GM19239 (cell line): Measurements from ENCODE around the gene ABCB11.
"Not testable (repeated sequence)": the region's sequence is repeated elsewhere in the genome, so short reads cannot be mapped to it uniquely, and the experiment has no call there.

Source experiments
- DNase-seq: peaks from one replicate; pipeline ENCODE4 v3.0.0; 2011; ENCODE audit warnings: low spot score; ENCODE audit not compliant: insufficient read length
- FAIRE-seq: peaks from 2 replicates; lab custom pipeline; 2011; peaks lifted over from hg19 to GRCh38; lab: Jason Lieb, UNC

The ABCB11 gene

DNA sequence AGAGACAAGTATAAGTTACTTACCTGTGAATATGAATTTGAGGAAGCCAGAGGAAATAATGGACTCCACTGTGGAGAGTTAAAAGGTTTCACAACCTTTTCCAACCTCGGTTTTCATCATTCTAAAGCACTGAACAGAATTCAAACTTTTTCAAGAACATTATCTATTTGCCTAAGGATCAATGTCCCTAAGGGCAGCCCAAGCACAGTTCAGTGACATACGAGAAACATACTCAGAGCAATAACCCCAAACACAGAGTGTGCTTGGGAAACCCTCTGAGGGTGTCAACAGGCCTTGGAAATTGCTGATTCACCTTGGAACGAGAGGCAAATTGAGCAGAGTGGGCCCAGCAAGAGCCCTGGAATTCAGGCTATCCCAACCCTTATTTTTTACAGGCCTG lies at the start of gene ABCB11:
Gene ABCB11 (minus strand): TSS at position 123 of the 400 bp plus-strand sequence. CDS start 13,199 bp downstream, outside the sequence.
- FAIRE-seq (no peak), DNase-seq (no peak)

DNA sequence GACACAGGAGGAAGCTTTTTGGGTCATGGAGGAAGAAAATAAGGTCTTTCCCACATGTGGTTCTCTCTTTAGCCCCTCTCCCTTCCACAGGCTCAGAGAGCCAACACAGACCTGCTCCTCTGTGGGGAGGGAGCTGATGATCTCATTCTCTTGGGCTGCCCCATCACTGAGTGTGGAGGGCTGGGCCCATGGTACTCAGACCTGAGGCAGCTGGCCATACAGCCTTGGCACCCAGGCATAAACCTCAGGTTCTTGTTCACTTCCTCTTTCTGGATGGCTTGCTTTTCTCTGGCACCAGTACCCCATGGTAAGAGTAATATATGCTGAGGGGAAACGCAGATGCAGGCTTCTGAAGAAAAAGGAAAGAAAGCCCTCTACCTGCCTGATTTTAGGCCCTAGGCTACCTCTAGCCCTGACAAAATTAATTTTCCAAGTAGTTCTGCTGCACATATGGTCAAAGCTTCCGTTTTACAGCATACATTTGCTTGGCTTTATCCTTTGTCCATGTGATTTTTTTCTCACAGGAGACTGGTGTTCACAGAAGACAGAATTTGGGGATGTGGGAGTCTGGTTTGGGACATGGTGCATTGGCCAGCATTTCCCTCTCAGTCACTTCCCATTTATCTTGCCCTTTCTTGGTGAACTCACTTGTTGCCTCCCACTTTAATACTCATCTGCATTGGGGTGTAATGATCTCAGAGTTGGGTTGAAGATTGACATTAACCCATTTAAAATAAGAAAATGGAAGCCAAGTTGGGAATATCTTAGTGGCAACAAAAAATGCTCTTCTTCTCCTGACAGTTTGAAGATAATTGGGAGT lies 49.3 kb upstream of the ABCB11 start:
- peak; percentile 21 for DNase-seq
- peak; percentile 33 for FAIRE-seq

DNA sequence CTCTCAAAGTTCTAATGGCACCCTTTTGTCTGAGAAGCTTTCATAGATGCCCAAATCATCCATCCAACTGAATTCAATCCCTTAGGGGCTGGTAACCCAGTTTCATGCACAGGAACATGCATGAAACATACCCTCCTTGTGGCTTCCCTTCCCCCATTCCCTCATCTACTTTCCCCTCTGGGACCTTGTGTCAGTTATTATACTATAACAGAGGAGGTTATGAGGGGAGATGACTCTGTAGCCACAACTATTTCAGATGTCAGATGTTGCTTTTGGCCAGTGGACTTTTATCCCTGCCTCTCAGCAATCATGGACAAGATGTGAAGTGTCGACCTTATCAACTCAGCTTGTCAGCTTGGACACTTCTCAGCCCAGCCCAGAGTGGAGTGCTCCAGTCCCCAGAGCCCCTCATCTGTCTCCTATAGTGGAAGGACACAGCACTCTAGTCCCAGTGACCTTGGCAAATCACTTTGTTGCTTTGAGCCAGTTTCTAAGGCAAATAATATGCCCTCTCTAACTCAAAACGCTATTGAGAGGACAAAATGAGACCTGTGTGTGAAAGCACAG lies 46.6 kb upstream of the ABCB11 start:
- FAIRE-seq (no peak), DNase-seq (no peak)

DNA sequence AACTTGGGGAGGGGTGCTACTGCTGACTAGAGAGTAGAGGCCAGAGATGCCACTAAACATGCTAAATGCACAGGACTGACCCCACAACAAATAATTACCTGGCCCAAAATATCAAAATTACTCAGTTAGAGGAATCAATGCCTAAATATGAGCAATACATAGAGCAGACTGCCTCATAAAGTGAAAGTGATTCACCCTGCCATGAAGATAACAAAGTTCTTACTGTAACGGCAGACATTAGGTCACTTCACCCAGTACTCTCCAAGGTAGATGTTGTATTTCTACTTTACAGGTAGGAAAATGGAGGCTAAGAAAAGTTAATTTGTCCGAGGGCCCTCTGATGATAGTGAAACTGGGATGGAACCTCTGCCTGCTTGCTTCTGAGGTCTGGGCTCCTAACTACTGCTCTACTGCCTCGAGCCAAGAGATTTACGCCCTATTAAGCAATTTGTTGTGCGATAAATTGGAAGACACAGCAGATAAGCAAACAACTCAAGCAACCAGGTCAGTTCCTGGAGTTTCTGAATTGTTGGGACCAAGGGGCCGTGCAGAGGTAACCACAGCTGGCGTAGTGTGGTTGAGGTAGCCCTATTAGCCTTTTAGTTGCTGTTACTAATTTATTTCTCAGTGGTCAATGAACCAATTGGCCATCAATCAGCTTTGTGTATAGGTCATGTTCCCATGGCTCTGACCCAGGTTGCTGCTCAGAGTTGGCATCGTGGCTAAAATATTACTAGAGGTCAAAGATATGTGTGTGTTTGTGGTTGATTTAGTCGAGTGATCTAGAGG lies 43.0 kb upstream of the ABCB11 start:
- no peak for DNase-seq
- FAIRE-seq: peak; percentile 92

DNA sequence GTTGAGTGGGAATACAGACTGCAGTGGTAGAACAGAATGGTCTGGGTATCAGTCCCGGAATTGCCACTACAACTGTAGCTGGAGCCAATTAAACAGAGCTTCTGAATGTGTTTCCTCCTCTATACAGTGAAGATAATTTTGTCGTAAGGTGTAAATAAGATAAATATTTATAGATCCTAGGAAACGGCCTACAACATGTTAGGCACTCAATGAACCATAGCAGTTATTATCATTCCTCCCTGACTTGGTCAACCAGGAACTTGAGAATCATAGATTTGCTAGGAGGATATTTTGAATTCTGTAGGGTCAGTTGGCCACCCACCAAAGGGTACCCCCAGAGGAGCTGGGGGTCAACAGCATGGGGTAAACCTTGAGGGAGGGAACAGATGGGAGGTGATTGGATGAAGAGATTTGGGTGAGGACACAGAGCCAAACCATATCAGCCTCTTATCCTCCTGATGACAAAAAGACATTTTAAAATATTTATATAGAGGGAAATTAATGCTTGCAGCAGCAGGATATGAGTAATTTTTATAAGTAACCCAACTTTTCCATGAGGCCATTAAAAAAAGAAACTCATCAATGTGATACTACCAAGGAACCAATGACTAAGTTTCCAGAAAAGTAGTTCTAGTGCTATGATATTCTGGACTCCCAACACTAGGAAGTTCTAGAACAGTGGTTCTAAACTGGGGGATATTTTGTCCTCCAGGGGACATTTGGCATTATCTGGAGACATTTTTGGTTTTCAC lies 42.3 kb upstream of the ABCB11 start:
- DNase-seq: no peak
- peak; percentile 8 for FAIRE-seq

DNA sequence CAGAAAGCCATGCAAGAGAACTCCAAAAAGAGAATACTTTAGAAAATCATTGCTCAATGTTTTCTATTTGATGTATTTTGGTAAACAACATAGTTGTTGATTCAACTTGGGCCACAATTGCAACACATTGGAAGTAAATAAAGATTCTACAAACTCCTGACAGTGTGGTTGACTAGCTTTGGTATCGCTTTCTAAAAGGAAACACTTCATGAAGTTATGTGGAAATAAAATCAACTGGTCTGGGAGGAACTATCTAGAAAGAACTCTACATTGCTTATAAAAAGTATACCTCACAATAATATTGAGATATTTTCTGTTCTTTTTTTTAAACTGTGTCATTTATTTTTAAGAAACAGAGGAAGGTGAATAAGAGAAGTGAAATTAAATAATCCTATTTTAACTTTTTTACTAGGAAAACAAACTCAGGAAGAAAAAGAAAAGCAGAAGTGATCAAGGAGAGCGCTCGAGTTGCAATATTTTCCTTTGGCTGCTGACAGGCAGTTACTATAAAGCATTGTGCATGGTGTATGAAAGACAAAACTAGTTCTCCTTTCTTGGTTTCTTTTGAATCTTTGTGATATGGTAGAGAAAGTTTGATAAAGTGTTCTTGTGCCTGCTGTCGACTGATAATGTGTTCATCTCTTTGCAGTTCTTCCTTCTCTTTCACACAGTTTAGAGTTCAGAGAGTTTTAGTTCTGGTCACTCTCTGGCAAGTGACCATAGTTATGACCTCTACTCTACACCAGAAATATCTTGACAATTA lies 41.2 kb upstream of the ABCB11 start:
- peak; percentile 75 for FAIRE-seq
- DNase-seq: no peak

DNA sequence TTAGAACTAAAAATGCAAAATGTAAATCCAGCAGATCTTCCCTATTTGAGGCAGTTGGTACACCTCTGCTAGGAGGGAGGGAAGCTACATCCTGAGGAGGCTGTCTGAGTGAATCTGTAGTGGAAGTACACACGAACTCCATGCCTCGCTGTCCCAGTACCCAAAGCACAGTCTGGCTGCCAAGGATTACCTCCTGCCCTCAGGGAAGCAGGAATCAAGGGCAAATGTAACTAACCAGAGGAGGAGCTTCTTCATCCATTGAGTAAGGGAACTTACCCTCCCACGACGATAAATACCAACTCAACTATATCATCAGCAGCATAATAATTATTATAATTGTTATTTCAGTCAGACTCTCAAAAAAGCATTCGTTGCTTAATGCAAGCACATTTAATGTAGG lies 40.3 kb upstream of the ABCB11 start:
- DNase-seq (no peak), FAIRE-seq (no peak)

DNA sequence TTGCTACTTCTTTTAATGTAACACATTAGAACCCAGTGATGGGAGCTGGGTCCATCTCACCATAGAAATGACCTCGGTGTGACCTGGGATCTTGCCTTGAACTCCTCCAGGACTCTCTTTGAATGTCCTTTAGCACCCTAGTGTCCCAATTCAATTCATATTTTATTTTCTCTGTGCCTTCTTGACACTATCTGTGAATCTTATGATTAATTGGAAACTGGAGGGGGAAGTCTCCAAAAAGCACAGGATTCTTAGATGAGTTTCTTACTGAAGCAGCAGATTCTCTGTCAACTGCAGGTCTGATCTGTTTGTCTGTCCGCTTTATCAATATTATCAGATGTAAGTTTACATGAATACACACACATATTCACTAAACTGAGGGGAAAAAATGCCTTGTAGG lies 38.7 kb upstream of the ABCB11 start:
- FAIRE-seq (no peak), DNase-seq (no peak)

DNA sequence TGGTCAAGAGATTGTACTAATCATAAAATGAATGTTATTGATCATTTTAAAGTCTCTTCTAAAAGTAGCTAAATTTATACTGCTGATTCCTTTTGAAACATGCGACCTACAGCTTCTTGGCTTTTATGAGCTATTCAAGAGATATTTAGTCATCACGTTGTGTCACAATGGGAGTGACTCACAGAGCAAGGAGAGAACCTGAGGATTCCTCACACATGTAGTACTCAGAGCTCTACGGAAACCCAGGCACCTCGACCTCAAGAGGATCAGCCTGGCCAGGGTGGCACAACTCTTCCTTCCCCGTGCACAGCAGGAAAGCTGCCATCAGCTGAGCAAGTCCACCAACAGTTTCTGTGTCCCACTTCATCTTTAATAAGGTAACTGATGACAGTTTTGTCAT lies 38.2 kb upstream of the ABCB11 start, which contains the start of gene DHRS9:
Gene DHRS9 (plus strand): TSS at position 223 of the 400 bp plus-strand sequence. CDS start 12,019 bp downstream, outside the sequence.
- DNase-seq: no peak
- no peak for FAIRE-seq

DNA sequence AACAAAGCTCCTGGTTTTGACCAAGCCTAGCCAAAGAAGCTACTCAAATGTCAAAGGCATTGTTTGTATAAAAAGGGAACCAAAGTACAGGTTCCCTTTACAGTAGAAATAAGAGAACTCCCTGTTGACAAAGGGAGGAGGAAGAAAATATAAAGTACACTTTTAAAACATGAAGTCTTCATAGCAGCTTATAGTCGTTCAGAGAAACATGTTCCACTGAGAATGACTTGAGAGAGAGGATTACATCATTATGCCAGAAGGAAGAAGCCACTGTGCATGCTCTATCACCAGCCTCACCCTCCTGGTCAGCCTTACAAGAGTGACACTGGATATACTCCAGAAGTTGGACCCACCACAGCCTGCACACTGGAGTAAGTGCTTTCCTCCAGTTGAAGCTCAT lies 35.8 kb upstream of the ABCB11 start:
- FAIRE-seq (no peak), DNase-seq (no peak)

DNA sequence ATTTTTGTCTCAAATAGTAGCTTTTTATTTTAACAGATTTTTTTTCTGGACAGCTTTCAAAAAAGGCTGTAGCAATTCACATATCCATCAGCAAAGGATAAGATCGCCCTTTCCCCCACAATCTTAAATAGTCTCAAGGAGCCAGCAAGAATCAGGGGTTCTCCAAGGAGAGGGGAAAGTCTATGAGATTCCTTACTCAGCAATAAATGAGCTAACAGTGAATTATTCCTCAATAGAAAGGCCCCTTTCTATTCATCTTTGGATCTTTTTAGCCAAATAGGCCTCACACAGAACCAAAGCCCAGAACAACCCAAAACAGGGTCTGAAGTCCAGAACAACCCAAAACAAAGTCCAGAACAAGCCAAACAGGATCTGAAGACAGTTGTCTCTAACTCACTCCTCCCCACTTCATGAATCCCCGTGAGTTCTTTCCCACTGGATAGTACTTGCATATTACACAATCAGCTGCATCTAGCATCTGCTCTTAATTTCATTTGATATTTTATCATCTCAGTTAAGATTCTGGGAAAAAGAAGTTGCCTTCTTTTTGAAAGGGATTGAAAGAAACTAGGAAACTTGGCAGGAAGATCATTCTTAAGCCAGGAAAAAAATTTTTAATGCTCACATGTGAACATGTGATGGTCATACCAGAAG lies 34.9 kb upstream of the ABCB11 start:
- DNase-seq (no peak), FAIRE-seq (no peak)

DNA sequence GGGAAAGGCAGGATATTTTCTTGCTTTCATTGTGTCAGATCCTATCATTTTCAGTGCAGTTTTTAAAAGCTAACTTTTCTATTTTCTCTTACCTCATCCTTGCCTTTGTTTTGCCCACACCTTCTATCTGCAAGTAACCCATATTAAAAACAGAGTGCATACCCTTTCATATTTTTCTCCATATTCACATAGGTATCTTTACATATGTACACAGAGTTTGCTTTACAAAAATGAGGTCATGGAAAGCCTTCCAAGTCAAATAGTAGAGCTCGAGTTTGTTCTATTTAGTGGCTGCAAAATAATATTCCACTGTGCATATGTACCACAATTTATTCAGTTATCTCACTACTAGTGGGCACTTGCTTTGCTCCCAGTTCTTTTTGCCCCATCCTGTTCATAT lies 34.3 kb upstream of the ABCB11 start:
- FAIRE-seq (no peak), DNase-seq (no peak)

DNA sequence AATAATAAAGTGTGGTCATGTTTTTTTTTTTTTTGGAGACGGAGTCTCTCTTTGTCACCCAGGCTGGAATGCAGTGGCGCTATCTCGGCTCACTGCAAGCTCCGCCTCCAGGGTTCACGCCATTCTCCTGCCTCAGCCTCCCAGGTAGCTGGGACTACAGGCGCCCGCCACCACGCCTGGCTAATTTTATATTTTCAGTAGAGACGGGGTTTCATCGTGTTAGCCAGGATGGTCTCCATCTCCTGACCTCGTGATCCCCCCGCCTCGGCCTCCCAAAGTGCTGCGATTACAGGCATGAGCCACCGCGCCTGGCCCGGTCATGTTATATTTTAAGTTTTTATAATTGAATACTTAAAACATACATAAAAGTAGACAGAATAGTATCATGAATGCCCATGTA lies 33.1 kb upstream of the ABCB11 start:
- DNase-seq, FAIRE-seq: not testable (repeated sequence)

DNA sequence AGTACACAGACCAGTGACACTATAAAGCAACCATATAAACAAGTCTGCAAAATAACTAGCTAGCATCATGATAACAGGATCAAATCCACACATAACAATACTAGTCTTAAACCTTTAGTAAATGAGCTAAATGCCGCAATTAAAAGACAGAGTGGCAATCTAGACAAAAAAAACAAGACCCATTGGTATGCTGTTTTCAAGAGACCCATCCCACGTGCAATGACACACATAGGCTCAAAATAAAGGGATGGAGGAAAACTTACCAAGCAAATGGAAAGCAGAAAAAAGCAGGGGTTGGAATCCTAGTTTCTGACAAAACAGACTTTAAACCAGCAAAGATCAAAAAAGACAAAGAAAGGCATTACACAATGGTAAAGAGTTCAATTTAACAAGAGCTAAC lies 23.5 kb upstream of the ABCB11 start:
- DNase-seq, FAIRE-seq: not testable (repeated sequence)

DNA sequence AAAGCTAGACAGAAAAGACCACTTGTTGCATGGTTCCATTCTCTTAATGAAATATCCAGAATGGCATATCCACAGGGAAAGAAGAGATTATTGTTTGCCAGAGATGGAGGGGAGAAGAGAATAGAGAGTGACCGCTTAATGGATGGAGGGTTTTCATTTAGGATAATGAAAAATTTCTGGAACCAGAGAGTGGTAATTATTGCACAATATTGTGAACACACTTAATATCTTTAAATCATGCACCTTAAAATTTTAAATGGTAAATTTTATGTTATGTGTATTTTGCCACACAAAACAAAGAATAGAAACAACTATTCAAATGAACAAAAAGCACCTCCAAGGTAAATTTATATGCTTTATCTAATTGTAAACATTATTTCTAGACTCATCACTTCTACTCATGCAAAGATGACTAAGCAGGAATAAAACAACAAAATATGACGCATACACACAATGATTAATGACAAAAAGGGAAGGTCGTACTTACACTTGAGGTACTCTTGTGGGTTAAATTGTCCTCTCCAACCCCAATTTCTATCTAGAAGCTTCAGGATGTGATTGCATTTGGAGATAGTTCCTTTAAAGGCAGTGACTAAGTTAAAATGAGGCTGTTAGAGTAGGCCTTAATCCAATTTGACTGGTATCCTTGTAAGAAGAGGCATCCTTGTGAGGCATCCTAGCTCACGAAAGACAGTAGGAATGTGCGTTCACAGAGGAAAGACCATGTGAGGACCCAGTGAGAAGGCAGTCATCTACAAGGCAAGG lies 19.5 kb upstream of the ABCB11 start:
- DNase-seq (no peak), FAIRE-seq (no peak)

DNA sequence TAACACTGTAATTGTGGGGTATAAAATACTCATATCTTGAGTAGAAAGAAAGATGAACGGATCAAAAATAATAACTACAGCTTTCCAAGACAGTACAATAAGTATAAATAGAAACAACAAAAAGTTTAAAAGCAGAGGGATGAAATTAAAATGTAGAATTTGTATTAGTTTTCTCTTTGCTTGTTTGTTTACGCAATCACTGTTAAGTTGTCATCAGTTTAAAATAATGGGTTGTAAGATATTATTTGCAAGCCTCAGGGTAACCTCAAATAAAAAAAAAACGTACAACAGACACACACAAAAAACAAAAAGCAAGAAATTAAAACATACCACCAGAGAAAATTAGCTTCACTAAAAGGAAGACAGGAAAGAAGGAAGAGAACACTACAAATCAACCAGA lies 18.0 kb upstream of the ABCB11 start:
- FAIRE-seq: no peak
- no peak for DNase-seq

DNA sequence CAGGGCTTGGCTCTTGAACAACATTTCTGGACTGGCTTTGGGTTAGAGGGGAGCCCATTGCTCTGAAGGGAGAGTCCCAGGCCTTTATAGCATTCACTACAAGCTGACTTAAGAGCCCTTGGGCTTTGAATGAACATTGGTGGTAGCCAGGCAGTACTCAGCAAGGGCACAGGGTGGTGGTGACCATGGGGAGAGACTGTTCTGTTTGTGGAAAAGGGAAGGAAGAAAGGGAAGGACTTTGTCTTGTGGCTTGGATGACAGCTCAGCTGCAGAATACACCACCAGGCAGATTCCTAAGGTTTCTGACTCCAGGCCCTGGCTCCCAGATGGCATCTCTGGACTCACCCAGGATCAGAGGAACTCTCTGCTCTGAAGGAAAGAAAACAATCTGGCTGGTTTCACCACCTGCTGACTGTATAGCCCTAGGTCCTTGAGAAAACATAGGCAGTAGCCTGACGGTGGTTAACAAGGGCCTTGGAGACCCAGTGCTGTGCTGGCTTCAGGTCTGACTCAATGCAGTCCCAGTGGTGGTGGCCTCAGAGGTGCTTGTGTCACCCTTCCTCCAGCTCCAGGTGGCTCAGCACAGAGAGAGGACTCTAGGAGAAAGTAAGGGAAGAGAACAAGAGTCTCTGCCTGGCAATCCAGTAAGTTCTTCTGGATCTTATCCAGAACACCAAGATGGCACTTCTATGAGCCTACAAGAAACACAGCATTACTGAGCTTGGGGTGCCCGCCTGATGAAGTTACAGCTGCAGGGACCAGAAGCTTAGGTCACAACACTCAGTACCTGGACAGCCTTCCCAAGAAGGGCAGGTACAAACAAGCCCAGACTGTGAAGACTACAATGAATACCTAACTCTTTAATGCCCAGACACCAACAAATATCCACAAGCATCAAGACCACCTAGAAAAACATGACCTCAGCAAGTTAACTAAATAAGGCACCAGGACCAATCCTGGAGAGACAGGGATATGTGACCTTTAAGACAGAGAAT lies 16.4 kb upstream of the ABCB11 start:
- DNase-seq (no peak), FAIRE-seq (no peak)
